GM12874 (cell line): ENCODE measurements around the gene MRTFA.

Source experiments
- CTCF ChIP-seq: IDR thresholded peaks from 2 replicates; pipeline ENCODE4 v1.5.1; 2011; ENCODE audit warnings: low read depth, mild to moderate bottlenecking, control low read depth, low read length, moderate library complexity; ENCODE audit not compliant: insufficient read depth

MRTFA gene

GRCh38 chr22:40397396-40397795, 239.1 kb downstream of the MRTFA start:
- TF ChIP-seq CTCF = no peak

DNA sequence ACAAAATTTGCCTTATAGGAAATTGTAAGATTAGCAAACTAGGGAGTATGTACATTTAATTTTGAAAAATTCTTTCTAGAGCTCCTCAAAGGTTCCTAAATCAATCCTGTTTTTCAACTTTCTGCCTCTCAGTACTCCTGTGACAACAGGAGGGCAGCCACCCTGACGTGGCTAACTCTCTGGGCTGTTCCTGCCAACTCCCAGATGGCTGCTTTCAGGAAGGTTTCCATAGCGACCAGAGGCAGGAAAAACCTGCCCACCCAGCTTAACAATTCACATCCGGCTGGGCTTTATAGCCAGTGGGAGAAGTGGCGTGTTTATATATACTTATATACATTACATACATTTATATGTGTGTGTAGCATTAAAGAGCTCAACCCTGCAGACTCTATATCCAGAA, 239.6 kb downstream of the MRTFA start:
- TF ChIP-seq CTCF = no peak

DNA sequence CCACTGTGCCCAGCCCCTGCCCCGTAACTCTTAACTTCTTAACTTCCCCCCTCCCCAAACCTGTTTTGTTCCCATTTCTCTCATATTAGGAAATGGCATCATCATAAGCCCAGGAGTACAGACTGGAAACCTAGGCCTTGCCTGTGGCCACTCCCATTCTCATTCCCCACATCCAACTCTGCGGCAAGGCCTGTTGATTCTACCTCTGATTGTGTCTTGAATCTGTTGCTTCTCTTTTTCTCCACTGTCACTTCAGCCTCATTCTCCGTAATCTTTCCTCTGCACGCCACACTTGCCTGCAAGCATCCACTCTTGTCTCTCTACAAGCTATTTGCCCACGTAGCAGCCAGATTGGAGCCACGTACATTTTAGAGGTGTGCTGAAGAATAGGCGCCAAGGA, 240.9 kb downstream of the MRTFA start:
- no peak for TF ChIP-seq CTCF

GRCh38 chr22:40394607-40395006, 241.9 kb downstream of the MRTFA start:
- TF ChIP-seq CTCF = no peak

GRCh38 chr22:40392618-40393017, 243.9 kb downstream of the MRTFA start:
- no peak for TF ChIP-seq CTCF

DNA sequence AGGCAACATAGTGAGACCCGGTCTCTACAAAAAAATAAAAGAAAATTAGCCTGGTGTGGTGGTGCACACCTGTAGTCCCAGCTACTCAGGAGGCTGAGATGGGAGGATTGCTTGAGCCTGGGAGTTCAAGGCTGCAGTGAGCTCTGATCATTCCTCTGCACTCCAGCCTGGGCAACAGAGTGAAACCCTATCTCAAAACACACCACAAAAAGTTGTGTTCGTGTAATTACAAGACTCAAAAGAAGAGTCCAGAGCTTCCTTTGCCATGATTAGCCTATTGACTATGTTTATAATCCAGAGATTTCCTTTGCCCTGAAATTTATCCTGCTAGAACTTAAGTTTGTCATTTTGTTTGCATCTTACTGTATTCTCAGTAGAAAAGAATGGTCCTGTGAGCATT, 245.1 kb downstream of the MRTFA start:
- TF ChIP-seq CTCF = no peak

DNA sequence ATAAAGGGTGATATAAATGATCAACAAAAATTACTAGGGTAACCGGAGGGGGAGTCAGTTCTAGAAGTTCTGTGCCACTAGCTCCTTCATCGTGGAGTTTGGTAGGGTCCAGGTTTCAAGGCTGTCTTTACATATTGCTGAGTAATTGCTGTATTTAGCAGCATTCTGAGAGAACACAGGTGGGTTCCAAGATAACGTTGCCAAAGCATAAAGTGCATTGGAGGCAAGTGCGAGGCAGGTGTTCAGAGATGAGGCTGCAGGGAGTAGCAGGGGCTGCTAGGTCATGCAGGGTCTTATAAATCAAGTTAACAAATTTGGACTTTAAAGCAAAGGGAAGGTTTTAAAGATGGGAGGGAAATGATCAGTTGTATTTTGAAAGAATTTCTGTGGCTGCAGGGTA, 248.3 kb downstream of the MRTFA start:
- TF ChIP-seq CTCF = no peak

DNA sequence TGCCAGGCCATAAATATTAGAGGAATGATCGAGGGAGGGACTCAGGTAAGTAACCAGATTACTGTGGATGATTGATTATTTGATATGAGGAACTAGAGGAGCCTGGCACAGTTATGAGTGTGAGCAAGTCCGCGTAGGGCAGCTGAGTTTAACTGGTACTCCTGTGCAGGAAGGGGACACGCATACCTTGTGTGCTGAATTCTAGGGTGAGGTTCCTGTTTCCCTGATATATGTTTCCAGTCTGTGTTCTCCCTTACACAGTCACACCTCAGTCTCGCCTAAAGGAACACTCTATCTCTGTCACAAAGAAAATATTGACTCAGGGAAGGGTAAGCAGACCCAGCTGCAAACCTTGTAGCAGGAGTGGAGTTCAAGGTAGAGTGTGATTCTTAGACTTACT, 248.8 kb downstream of the MRTFA start:
- TF ChIP-seq CTCF = no peak
